SJSA1 (cell line): ENCODE measurements around the gene SHANK2. TPM values are rescaled to one million over a fixed set of nuclear protein-coding genes. Genes with fewer than 3 reads are reported as not detected.

Experiments used
- DNase-seq, 2 experiments: peaks; one replicate each; pipeline ENCODE4 v3.0.0-alpha.2; 2015 to 2020; ENCODE audit warnings: low spot score in 2 of 2, low read depth in 1 of 2
- H3K27ac ChIP-seq: fragments of 250-450 bp; sonication (Bioruptor Pico); 2 replicates; pipeline ENCODE4 v1.5.1; 2020; ENCODE audit warnings: mild to moderate bottlenecking, moderate library complexity
- H3K27me3 ChIP-seq: fragments of 250-450 bp; sonication (Bioruptor Pico); replicated peaks from 2 replicates; pipeline ENCODE4 v1.5.1; 2020; ENCODE audit warnings: mild to moderate bottlenecking, moderate library complexity
- H3K36me3 ChIP-seq: fragments of 250-450 bp; sonication (Bioruptor Pico); 2 replicates; pipeline ENCODE4 v1.5.1; 2020; ENCODE audit warnings: mild to moderate bottlenecking
- H3K4me1 ChIP-seq: fragments of 250-450 bp; sonication (Bioruptor Pico); replicated peaks from 2 replicates; pipeline ENCODE4 v1.6.1; 2021; ENCODE audit warnings: mild to moderate bottlenecking
- H3K4me3 ChIP-seq: fragments of 250-450 bp; sonication (Bioruptor Pico); 2 replicates; pipeline ENCODE4 v1.5.1; 2020; ENCODE audit warnings: mild to moderate bottlenecking
- H3K9me3 ChIP-seq: fragments of 250-450 bp; sonication (Bioruptor Pico); replicated peaks from 2 replicates; pipeline ENCODE4 v1.5.1; 2020; ENCODE audit warnings: mild to moderate bottlenecking
- total RNA-seq: library from RNA; depleted of rRNA; stranded (reverse); fragments of >200 nt; shearing (Covaris generic); gene quantifications from 2 replicates; pipeline ENCODE4 v1.2.3, GENCODE V29; 2014

SHANK2 gene
- total RNA-seq, 1 experiment from 2014 or later = 10.7 TPM

DNA sequence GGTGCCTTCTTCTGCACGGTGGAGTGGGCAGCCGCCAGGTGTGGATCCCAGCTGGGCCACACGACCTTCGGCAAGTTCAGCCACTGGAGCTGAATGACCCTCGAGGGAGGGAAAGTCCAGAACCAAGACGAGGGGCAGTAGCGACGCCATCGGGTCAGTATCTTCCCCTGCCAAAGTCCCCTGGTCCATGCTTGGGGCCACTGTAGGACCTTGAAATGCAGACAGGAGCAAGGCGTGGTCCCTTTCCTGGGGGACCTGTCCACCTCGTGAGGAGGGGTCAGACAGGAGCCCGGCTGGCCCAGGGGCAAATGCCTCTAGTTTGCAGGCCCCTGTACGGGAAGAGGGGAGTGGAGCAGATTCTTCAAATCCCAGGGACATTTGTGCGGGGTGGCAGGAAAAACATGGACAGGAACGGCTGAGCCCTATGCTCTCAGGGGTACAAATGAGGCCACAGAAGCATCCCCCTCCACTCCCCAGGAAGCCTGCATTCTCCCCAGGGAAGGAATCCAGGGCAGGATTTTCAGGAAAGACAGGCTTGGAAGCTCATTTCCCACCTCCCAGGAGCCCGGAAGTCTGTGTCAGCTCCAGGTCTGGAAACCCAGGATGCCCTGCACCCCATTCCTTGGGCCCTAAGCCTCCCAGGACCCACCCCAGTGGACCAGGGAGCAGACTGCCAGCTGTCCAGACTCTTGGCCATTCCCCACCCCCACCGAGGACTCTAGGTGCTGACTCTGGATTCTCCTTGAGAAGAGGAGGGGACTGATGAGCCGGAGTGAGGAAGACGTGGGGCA lies 6.6 kb downstream of the SHANK2 start:
- no peak for DNase-seq
- H3K27me3 ChIP-seq = no peaks in the 10 kb centered on the region
- H3K4me3 ChIP-seq = no peak overlapping the region
- H3K27ac ChIP-seq = no peak overlapping the region
- H3K36me3 ChIP-seq = no peaks in the 10 kb centered on the region
- H3K4me1 ChIP-seq = peaks cover 35% of the 10 kb centered on the region
- no peaks in the 10 kb centered on the region for H3K9me3 ChIP-seq

DNA sequence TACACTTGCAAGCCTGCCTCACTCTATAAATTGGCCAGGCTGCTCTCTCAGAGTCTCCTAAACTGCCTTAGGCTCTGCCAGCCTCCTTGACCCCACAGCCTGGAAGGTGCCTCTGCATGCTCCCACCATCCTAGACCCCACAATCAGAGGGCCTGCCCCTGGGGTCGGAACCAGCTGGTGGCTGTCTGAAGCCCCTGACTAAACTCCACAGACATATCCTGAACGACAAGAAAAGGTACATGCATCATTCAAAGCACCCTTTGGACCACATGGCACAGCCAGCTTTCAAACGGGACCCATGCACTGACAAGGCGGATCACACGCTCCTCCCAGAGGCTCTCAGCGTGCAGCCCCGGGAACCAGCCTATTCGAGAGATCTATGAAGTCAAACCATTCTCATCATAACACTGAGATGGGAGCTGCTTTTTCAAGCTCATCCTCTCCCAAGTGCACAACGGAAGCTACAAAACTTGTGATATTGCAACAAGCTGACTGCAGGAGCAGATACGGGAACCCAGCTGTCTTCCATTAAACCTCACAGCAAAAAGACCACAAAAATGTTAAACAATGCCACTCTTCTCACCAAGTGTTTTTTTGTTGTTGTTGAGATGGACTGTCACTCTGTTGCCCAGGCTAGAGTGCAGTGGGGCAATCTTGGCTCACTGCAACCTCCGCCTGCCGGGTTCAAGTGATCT lies 8.1 kb downstream of the SHANK2 start:
- Histone ChIP-seq H3K4me3 (no peak overlapping the region), H3K27me3 (no peaks in the 10 kb centered on the region), H3K9me3 (no peaks in the 10 kb centered on the region), H3K4me1 (peaks cover 35% of the 10 kb centered on the region), H3K27ac (no peak overlapping the region), H3K36me3 (peaks cover 3% of the 10 kb centered on the region; the same call in 1 of the 2 replicates)
- DNase-seq = peak in 1 of 2 experiments; percentile 52

DNA sequence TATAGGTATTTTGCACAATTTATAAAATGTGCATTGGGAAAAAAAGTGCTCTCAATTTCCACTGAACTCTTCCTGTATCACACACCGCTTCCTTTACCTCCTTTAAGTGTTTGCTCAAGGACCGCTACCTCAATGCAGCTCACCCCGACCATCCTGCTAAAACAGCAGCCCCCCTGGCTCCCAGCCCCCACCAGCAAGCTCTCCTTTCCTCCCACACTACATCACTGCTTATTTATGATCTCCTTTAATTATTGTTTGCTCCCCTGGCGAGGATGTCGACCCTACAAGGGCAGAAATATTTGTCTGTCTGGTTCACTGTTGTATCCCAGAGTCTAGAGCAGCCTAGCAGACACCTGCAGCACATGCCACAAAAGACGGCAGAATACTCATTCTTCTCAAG lies 10.0 kb downstream of the SHANK2 start:
- no peak overlapping the region for H3K27ac ChIP-seq
- peaks cover 35% of the 10 kb centered on the region for H3K4me1 ChIP-seq
- peaks cover 3% of the 10 kb centered on the region; the same call in 1 of the 2 replicates for H3K36me3 ChIP-seq
- H3K27me3 ChIP-seq = no peaks in the 10 kb centered on the region
- DNase-seq = no peak
- no peaks in the 10 kb centered on the region for H3K9me3 ChIP-seq
- no peak overlapping the region for H3K4me3 ChIP-seq

DNA sequence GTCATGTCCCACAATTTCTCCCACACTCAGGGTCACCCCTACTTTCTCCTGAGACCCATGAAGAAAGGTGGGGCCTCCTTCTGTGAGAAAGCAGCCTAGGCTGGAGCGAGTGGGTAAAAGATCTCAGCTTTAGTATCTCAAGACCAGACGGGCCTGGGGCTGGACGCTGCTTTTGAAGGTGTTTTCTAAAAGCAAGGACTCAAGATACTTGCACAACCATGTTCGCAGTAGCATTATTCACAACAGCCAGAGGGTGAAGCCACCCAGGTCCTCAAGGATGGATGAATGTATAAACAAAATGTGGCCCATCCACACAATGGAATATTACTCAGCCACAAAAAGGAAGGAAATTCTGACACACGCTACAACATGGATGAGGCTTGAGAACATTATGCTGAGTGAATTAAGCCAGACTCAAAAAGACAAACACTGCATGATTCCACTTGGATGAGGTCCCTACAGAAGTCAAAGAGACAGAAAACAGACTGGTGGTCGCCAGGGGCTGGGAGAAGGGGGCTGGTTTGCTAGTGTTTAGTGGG lies 10.6 kb downstream of the SHANK2 start:
- H3K27ac ChIP-seq = peak overlapping the region; percentile 64

DNA sequence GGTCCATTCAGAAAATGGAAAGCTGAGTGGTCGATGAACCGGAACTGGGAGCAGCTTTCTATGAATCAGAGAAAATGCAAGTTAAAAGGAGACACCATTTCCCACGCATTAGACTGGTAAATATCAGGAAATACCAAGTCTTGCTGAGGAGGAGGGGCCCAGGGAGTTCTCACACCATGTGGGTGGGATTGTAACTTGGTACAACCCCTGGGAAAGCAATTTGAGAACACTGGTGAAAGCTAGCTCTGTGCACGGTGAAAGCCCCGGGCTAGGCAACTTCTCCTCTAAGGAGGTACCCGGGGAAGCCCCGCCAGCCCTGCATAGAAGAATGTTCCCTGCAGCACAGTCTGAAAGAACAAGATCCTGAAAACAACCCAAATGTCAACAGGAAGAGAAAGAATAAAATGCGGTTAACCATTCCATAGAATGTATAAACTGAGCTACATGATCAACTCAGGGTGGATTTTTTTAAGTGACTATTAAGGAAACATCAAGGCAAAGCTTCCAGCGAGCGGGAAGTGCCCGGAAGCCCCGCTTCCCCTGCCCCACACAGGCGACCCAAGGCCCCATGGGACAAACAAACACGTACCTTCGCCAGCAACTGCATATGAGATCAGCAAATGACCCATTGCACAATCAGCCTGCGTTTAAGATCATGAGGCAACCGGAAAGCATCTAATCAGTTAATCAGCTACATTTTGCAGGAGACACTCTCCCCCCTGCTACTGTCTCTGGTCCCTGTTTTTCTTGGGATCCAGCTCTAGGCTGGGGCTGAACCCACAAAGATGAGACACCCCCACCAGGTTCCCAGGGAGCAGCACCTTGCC lies 11.3 kb downstream of the SHANK2 start:
- Histone ChIP-seq H3K9me3 (no peaks in the 10 kb centered on the region), H3K36me3 (peaks cover 3% of the 10 kb centered on the region; the same call in 1 of the 2 replicates), H3K4me3 (no peak overlapping the region), H3K27me3 (no peaks in the 10 kb centered on the region), H3K27ac (peak overlapping the region; percentile 64), H3K4me1 (peaks cover 35% of the 10 kb centered on the region)
- peak; percentile 93 for DNase-seq

More for the DNA sequence above, 10.6 kb downstream of the SHANK2 start:
- Histone ChIP-seq H3K4me3 (no peak overlapping the region), H3K4me1 (peaks cover 35% of the 10 kb centered on the region), H3K27me3 (no peaks in the 10 kb centered on the region), H3K36me3 (peaks cover 3% of the 10 kb centered on the region; the same call in 1 of the 2 replicates), H3K9me3 (no peaks in the 10 kb centered on the region)
- no peak for DNase-seq

DNA sequence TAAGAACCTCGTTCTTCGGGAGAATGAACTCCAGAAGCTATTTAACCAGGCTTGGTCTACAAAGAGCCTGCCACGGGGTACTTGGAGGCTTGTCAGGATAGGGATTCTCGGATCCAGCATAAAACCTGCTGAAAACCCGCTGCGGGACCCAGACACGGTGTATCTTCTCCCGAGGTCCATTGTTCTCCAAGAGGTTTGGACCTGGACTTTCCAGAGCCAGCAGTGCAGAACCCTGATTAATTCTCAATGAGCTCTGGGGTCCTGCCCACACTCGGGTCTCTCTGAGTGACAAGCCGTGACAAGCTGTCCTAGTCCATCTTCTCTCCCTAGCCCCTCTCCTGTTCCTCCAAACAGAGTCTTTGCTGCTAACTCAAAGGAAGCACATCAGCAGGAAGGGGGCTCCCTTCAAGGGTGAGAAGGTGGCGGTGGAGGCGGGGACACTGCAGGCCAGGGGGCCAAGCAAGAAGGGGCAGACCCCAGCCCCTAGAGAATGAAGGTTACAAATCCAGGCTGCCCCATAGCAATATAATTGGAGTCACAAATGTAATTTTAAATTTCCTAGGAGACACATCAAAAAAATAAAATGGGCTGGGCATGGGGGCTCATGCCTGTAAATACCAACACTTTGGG lies 12.2 kb downstream of the SHANK2 start:
- Histone ChIP-seq H3K4me3 (no peak overlapping the region), H3K4me1 (peaks cover 35% of the 10 kb centered on the region), H3K27me3 (no peaks in the 10 kb centered on the region), H3K27ac (peak overlapping the region; percentile 64), H3K36me3 (peaks cover 3% of the 10 kb centered on the region; the same call in 1 of the 2 replicates), H3K9me3 (no peaks in the 10 kb centered on the region)
- DNase-seq = no peak

DNA sequence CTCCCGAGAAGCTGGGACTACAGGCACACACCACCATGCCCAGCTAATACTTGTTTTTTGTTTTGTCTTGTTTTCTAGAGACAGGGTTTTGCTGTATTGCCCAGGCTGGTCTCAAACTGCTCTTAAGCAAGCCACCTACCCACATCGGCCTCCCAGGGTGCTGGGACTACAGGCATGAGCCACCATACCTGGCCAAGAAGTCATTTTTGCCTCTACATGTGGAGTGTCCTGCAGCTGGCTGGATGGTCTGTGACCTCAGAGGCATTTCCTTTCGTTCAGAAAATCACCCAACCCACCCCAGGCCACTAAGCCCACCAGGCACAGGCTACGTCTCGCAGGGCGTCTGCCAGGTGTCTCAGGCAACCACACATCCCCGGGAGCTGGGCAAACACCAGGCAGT lies 12.8 kb downstream of the SHANK2 start:
- Histone ChIP-seq H3K4me3 (no peak overlapping the region), H3K36me3 (peaks cover 3% of the 10 kb centered on the region; the same call in 1 of the 2 replicates), H3K27ac (no peak overlapping the region), H3K9me3 (no peaks in the 10 kb centered on the region), H3K4me1 (peaks cover 31% of the 10 kb centered on the region), H3K27me3 (no peaks in the 10 kb centered on the region)
- DNase-seq = no peak

DNA sequence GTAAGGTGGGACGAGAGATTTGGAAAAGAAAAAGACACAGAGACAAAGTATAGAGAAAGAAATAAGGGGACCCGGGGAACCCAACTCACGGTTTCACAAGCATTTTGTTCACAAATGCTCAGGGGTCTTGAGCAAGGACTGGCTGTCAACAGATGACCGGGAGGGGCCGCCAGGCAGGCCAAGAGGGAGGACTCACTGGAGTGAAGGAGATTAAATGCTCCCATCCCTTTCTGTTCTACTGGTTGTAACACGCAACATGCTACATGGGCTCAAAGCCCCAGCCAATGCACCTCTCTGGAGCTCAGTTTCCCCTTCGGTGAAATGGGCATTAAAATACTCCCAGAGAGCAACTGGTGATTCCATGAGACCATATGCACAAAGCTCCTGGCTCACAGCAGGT lies 13.4 kb downstream of the SHANK2 start:
- H3K36me3 ChIP-seq = peaks cover 3% of the 10 kb centered on the region; the same call in 1 of the 2 replicates
- DNase-seq = no peak
- H3K27me3 ChIP-seq = no peaks in the 10 kb centered on the region
- no peaks in the 10 kb centered on the region for H3K9me3 ChIP-seq
- H3K27ac ChIP-seq = no peak overlapping the region
- no peak overlapping the region for H3K4me3 ChIP-seq
- H3K4me1 ChIP-seq = peaks cover 24% of the 10 kb centered on the region

DNA sequence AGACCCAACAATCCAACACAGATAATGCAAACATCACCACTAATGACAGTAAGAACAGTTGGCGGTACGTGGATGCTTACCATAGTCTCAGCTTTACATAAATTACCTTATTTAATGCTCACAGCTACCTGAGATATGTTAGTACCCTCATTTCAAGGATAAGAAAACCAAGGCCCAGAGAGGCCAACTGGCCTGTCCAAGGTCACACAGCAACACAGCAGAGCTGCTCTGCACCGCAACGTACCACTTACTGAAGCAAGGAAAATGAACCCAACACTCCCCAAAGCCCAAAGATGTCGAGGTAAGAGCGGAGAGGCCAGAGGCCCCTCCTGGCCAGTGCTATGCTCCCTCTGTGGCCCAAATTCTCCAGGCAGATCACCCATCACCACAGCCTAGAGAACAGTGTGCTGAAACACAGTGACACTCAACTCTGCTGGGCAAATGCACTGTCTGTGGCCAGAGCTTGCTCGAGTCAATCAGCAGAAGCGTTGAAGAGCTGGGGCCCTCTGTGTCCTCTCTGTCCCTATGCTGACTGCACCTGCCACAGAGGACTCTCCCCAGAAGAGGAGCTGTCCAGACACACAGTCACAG lies 14.0 kb downstream of the SHANK2 start:
- no peak overlapping the region for H3K4me3 ChIP-seq
- H3K4me1 ChIP-seq = peaks cover 19% of the 10 kb centered on the region
- no peak for DNase-seq
- H3K9me3 ChIP-seq = no peaks in the 10 kb centered on the region
- H3K27ac ChIP-seq = no peak overlapping the region
- H3K27me3 ChIP-seq = no peaks in the 10 kb centered on the region
- peaks cover 3% of the 10 kb centered on the region; the same call in 1 of the 2 replicates for H3K36me3 ChIP-seq

DNA sequence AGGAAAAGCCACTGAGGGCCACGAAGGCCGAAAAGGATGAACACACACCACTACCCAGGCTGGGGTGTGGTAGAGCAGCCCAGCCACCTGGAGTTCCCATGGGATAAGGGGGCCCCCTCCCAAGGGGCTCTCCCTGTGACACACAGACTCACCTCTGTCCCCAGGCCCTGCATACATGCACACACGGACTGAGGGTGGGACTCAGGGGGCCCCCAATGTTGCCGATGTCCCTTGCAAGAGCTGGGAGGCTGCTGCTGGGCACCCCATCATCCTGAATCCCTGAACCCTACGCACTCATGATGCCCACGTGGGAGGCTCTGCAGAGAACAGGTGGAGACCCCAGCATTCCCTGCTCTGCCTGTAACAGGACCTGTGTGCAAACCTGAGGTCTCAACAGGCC lies 14.5 kb downstream of the SHANK2 start:
- no peak overlapping the region for H3K27ac ChIP-seq
- peaks cover 24% of the 10 kb centered on the region for H3K4me1 ChIP-seq
- H3K9me3 ChIP-seq = no peaks in the 10 kb centered on the region
- H3K27me3 ChIP-seq = no peaks in the 10 kb centered on the region
- no peak for DNase-seq
- no peak overlapping the region for H3K4me3 ChIP-seq
- H3K36me3 ChIP-seq = peaks cover 3% of the 10 kb centered on the region; the same call in 1 of the 2 replicates

DNA sequence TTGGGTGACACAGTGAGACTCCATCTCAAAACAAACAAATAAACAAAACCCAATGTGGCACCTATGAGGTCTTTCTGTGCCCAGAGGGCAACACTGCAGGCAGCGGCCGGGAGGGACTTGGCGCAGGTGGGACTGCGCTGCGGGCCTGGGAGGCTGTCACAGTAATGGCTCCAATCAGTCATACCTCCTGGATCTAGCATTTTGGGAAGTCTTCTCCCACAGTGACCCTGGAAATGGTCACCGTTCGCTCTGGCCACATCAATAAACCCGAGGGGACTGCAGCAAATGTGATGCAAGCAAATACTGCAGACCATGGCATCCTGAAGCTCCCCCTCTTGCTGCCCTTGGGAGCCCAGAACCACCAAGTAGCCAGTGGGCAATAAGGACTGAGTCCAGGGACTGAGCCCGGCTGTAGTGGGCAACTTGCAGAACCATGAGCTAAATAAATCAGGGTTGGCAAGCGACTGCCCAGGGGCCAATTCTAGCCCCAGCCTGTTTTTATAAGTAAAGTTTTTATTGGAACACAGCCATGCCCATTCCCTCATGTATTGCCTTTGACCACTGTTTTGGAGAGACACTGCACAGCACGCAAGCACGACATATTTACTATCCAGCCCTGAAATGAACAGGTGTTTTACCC lies 15.4 kb downstream of the SHANK2 start:
- H3K4me1 ChIP-seq = peaks cover 22% of the 10 kb centered on the region
- H3K4me3 ChIP-seq = no peak overlapping the region
- H3K36me3 ChIP-seq = peaks cover 3% of the 10 kb centered on the region; the same call in 1 of the 2 replicates
- H3K27me3 ChIP-seq = no peaks in the 10 kb centered on the region
- H3K9me3 ChIP-seq = no peaks in the 10 kb centered on the region
- DNase-seq = no peak
- H3K27ac ChIP-seq = no peak overlapping the region

DNA sequence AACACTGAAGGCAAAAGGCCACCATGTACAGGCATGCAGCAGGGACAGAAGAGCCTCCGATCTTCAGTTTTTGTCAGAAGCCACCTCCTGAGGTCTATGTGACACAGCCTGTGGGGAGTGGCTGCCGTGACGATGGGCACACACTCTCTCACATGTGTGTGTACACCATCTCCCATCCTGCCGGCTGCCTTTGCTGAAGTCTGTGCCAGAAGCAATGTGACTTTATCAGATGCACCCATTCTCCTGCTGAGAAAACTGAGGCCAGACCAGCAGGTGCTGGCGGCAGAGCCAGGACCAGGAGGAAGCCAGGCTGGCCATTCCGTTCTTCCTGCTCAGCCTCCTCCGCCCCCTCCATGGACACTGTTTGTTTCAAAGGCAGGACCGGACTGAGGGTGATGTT lies 16.7 kb downstream of the SHANK2 start:
- Histone ChIP-seq H3K4me1 (peaks cover 14% of the 10 kb centered on the region), H3K27ac (no peak overlapping the region), H3K9me3 (no peaks in the 10 kb centered on the region)

More for the DNA sequence above, 16.7 kb downstream of the SHANK2 start:
- H3K27me3 ChIP-seq = no peaks in the 10 kb centered on the region
- H3K36me3 ChIP-seq = peaks cover 3% of the 10 kb centered on the region; the same call in 1 of the 2 replicates
- no peak overlapping the region for H3K4me3 ChIP-seq
- DNase-seq = no peak
